ENCODE measurements around the gene RAB3GAP2.

- TF ChIP-seq ZNF384 (IDR thresholded peaks at IDR 0.05) = no peak
- TF ChIP-seq NFRKB (IDR thresholded peaks at IDR 0.05) = no peak
- TF ChIP-seq ELF4 (IDR thresholded peaks at IDR 0.05) = no peak
- no peak for TF ChIP-seq FOXA1 (IDR thresholded peaks at IDR 0.05)
- TF ChIP-seq PKNOX1 (IDR thresholded peaks at IDR 0.05) = no peak
- TF ChIP-seq FOXM1 (IDR thresholded peaks at IDR 0.05; ENCODE audit: borderline replicate concordance) = no peak
- TF ChIP-seq HDGF (IDR thresholded peaks at IDR 0.05; ENCODE audit: borderline replicate concordance) = no peak
- TF ChIP-seq FOXK2 (IDR thresholded peaks at IDR 0.05) = no peak
- TF ChIP-seq SUZ12 (IDR thresholded peaks at IDR 0.05) = no peak
Observed at GRCh38 chr1:220307607-220308006, 35.4 kb upstream of the RAB3GAP2 start.

Data from HEK293T (cell line).